HG03460 (cell line): ENCODE data around the gene LPAR1.

ENCODE experiments used
- ATAC-seq: cut with Tn5 transposase; IDR thresholded peaks from one replicate; pipeline ENCODE4 v1.9.1; 2021; ENCODE audit not compliant: unreplicated experiment

LPAR1 gene

DNA sequence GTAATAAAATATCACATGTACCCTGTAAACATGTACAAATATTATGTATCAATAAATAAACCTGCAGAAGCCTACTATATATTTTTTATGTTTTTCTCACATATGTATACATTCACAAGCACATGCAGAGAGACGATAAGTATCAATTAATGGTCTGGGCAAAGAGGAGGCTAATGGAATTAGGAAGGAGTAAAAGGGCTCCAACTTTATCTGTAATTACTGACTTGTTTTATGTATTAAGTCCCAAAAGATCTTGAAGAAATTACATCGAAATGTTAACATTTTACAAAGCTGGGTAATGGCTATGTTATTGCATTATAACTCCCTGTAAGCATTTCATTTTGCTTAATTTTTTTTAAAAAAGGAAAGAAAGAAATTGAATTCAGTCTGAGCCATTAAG, 78.0 kb downstream of the LPAR1 start:
- ATAC-seq, result no peak

DNA sequence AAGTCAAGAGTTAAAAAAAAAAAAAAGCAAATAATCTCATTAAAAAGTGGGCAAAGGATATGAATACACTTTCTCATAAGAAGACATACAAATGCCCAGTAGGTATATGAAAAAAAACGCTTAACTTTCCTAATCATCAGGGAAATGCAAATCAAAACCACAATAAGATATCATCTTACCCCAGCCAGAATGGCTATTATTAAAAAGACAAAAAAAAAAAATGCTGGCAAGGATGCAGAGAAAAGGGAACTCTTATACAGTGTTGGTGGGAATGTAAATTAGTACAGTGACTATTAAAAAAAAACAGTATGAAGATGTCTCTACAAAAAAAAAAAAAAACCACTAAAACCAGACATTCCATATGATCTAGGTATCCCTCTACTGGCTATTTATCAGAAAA, 79.4 kb downstream of the LPAR1 start:
- ATAC-seq, result no peak

DNA sequence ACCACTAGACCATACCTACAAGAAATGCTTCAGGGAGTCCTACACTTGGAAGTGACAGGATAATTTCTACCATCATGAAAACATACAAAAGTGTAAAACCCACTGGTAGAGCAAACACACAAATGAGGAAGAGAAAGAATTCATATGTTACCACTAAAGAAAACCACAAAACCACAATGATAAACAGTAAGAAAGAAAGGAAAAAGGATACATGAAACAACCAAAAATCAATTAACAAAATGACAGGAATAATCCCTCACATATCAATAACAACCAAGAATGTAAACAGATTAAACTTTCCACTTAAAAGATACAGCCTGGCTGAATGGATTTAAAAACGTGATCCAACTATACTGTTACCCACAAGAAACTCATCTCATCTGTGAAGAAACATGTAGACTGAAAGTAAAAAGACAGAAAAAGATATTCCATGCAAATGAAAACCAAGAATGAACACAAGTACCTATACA, 83.4 kb downstream of the LPAR1 start:
- ATAC-seq, result no peak

DNA sequence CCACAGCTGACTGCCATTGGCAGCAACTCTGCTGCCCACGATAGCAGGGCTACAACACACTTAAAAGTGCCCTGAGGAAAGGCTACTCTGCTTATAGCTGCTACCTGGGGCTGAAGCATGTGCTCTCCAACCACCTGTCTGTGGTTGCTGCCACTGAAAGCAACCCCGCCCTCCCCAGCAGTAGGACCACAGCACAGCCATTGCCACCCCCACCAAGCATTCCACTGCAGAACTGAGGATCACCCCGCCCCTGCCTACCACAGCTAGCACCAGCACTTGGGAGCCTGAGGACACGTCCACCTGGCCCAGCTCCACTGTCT, 85.8 kb downstream of the LPAR1 start:
- no peak for ATAC-seq

DNA sequence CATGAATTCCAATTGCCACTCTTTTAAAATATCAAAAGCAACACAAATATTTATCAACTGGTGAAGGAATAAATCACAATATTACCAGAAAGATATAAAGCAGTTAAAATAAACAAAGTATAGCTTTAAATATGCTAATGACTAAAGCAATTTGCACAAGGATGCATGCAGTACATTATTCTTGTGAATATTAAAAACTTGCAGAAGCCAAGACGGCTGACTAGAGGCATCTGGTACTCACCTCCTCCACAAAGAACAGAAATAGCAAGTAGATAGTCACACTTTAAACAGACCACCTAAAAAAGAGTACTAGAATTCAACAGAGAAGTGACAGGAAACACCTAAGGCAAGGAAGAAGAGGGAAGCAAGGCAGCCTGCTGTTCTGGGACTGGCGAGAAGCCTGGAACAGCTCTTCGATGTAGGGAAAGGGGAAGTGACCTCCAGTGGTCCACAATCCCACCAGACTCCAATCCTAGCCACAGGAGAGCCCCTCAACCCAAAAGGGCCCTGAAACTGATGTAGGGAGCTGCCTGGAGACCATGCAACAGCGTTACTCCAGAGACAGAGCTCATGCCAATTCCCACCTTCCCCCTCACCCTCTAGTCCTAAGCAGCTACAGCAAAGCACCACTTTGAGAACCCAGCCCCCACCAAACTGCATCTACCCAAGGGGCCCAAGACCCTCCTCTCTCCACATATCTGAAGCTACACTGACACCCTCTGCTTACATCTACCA, 86.3 kb downstream of the LPAR1 start:
- ATAC-seq, result no peak

DNA sequence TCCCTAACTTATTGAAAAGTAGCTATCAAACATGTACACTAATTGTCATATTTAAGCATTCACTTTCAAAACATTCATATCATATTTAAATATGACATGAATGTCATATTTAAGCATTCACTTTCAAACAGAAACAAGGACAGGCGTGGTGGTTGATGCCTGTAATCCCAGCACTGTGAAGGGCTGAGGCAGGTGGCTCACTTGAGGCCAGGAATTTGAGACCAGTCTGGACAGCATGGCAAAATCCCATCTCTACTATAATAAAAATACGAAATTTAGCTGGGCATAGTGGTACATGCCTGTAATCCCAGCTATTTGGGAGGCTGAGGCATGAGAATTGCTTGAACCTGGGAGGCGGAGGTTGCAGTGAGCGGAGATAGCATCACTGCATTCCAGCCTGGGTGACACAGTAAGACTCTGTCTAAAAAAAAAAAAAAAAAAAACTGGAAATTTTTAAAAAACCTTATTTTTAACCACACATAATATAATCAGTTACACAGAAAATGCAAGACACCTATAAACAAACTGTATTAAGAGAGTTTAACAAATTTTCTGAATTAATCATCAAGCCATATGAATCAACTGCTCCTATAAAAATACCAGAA, 88.1 kb downstream of the LPAR1 start:
- ATAC-seq, result no peak

DNA sequence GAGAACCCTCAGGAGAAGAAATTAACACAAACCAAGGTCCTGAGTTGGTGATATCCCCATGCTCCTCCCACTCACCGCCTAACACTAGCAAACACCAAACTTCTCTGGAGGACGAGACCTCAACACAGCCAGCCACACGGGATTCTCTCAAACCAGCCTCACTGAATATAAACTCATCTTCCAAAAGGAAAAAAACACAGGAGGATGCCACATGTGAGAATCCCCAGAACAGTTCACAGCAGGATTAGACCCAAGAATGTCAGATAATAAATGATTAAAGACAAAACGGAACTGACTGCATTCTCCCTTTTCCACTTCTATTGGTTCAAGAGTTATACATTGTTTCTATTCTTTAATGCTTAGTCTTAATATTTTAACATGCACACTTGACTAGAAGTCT, 89.2 kb downstream of the LPAR1 start:
- no peak for ATAC-seq

DNA sequence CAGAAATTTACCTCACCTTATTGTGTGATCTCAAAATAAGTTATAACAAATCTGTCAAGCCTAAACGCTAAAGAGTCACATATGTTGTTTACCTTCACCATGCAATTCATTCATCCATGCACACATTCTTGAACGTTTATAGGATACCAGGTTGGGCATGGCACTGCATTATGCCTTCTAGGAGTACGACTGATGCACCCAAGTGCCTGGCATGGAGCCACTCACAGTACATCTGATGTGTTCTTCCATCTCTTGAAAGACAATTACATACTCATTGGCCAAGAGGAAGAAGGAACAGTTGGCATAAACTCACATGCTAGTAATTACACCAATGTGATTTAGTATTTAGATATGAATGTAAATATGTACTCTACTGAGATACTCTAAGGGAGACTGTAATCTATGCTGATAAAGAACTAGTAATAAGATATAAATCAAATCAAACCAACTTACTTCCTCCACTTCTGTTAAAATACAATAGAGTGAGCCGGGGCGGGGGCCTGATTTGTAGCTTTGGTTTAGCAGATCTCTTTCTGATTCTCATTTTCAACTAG, 90.7 kb downstream of the LPAR1 start:
- ATAC-seq, result no peak

DNA sequence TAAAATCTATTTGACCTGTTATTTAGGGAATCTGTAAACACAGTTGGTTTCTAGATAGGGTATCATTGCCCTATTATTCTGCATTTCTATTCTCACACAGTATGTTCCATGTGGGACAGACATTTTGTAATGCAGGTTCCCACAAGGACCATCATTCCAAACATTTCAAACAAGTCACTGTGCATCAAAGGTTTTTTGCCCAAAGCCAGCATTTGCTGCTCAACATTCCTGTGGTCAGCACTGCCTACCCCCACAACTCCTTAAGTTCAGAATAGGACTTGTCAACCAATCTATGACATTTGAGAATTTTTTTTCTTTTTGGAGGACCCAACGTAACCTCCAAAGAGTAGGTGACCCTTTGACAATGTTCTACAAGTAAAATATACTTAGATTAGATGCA, 95.7 kb downstream of the LPAR1 start:
- ATAC-seq, result no peak

DNA sequence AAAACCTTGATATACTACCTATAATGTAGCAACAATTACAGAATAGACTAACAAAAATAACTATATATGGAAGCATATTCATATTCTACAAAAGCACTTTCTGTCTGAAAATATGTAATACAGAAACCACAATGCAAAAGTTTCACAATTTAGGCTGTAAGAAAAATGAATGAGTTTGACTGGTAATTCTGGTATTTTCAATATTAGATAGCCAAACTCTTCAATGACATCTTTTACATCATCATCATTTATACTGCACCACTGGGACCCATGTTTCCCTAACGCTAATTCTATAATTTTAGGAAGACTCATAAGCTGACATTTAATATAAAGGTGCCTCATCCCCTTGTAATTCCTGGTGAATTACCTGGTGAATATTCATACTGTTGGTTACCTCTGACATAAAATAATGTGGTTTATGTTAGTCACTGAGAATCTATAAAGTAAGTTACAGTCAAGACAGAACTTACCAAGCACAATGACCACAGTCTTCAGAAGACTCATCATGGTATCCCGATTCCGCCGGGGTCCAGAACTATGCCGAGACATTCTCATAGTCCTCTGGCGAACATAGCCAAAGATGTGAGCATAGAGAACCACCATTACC, 97.2 kb downstream of the LPAR1 start:
- no peak for ATAC-seq

DNA sequence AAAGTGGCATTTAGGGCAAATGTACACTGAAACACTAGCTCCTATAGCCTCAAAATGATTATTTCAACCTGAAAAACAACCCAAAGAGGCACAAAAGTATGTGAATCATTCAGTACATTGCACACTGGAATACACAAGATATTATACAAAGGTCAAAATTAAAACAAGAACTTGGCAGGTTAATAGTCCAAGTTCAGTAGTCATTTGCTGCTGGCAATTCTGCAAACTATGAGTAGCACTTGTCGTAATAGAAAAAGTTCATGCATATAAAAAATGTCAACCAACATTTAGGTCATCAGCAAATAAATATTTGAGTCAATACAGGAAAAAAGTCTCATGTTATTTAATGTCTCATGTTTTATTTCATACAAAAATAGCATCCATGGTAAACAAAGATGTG, 98.7 kb downstream of the LPAR1 start:
- ATAC-seq, result no peak

DNA sequence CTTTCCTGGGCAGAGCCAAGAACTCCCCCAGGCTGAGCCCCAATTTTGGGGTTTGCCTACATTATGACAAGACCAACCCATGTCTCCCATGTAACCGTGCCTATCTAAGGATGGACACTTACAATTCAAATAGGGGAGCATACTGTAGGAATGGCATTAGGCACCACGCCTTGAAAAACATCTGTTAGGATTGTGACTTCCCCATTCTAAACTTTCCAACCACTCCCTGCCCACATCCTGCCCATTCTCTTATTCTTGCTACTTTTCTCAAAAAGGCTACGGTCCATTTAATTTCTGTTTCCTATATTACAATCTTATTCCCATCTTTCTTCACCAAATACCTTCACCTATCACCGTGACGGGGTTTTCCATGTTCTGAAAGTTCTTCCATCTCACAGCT, 99.2 kb downstream of the LPAR1 start:
- ATAC-seq, result no peak

DNA sequence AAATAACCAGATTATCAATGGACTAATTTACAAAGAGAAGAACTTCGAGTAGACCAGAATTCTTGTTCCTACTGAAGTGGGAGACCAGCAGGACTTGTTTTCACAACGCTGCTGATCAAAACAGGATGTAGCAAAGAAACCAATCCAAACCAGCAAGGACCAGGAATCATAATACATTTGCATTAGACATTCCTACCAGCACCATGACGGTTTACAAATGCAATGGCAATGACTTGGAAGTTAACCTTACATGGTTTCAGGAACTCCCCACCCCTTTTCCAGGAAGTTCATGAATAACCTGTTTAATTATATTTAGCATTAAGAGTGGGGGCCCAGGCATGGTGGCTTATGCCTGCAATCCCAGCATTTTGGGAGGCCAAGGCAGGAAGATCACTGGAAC, 100.0 kb downstream of the LPAR1 start:
- ATAC-seq, result no peak

DNA sequence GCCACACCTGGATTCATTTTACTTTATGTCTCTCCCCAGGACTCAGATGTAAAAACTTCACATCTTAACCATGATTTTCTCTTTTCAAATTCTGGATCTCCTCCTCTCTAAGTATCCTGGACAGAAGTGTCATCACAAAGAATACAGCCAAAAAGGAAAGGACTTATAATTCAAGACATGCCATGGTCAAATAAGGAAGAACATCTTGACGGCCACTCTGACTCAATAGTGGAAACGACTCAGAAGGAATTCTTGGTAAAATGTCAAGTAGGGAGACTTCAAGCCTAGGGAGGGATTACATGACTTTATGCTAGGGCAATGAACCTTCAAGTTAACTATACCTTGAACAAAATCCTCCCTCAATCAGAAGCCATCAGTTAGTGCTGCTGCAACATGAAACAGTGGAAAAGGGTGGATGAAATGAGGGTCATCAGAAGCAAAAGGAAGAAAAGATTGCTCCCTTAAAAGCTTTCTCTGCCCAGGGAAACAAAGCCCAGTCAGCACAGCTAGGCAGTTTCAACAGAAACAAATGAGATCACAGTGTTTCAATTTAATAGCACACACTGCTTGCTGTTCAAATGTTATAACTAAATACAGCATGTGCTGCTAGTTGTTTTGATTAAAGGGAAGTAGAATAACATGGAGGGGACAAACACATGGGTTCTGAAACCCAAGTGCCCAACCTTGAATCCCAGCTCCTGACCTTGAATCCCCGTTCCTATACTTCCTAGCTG, 101.4 kb downstream of the LPAR1 start:
- ATAC-seq, result no peak

DNA sequence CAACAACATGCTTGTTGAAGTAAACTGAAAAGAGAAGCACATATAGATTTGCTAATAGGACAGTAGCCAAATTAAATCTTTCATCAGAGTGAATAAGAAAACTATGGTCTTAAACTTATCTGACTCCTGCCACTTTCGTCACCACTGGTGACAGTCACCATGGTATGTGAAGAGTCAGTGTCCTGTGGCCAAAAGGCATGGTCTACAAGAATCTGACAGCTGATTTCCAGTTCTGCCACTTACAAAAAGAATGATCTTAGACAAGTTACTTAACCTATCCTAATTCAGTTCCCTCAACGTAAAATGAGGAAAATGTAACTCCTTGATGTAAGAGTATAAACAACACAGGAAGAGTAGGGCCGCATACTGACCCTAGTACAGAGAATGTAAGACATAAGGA, 102.0 kb downstream of the LPAR1 start:
- ATAC-seq, result no peak

DNA sequence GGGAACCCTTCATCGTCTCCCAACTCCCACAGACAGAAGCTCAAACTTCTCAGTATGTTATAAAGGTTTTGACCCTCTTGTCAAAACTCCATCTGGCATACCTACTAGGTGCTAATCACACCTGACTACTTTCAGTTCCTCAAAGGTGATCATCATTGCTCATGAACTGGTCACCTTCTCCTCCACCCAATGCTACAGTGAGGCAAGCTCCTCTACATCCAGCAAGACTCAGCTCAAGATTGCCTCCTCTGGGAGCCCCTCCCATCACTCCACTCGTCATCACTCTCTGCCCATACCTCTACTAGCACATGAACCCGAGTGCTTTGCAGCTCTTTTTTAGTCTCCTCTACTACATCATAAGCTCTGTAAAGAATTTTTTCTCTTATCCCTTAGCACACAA, 102.4 kb downstream of the LPAR1 start:
- no peak for ATAC-seq

DNA sequence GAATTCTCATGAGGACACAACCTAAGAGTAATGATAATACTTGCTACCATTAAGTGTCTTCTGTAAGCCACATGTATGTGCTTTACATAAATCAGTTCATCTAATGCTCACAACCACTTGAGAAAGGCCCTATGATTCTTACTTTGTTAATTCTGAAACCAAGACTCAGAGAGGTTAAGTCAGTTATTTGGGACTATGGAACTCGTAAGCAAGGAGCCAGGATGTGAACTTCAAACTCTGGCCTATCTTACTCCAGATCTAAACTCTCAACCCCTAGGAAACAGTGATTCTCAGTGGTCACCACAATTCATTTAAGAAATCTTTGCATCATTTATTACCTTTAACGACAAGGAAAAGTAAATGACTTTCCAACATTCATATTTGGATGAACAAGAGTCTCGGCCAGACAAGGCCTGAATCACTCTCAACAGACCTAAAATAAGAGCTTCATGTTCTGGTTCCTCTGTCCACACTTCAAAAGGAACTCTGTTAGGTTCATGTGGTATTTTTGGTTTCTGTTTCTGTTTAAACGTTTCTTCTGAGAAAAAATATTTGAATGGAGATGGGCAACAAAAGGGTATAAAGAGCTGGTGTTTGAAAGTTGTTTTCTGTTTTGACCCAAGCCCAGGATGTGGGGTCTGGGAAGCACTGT, 104.8 kb downstream of the LPAR1 start:
- peak; percentile 74 for ATAC-seq

DNA sequence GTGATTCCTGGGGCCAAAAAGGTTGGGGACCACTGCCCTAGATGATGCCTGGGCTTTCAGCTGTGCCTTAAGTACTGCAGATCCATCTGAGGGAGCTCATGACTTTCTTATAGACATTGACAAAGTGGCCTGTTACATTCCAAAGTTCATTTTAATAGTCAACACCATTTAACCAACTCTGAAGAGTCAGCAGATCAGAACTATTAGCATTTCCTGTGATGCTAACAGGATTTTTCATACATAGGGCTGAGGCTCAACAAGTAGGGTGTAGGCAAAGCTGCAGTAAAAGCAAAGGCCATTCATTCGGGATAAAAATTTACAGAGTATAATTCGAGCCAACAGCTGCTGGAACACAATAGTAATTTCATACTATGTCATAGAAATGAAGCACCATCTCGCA, 105.4 kb downstream of the LPAR1 start:
- no peak for ATAC-seq

DNA sequence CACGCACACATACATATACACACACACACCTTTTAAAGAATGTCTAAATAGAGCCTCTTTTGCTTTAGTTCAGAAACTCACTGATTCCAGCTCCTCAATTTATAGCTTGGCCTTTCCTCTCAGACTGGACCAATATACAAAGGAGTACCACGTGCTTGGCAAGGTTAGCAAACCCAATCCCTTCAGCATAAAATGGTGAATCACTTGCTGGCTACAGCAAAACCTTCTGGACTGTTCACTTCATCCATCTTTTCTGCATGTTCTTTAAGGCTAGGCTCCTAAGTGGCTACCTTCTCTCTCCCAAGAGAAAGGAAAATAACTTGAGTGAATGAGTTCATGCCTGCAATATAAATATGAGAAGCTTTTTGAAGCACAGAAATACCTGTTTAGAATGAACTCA, 109.7 kb downstream of the LPAR1 start:
- no peak for ATAC-seq

DNA sequence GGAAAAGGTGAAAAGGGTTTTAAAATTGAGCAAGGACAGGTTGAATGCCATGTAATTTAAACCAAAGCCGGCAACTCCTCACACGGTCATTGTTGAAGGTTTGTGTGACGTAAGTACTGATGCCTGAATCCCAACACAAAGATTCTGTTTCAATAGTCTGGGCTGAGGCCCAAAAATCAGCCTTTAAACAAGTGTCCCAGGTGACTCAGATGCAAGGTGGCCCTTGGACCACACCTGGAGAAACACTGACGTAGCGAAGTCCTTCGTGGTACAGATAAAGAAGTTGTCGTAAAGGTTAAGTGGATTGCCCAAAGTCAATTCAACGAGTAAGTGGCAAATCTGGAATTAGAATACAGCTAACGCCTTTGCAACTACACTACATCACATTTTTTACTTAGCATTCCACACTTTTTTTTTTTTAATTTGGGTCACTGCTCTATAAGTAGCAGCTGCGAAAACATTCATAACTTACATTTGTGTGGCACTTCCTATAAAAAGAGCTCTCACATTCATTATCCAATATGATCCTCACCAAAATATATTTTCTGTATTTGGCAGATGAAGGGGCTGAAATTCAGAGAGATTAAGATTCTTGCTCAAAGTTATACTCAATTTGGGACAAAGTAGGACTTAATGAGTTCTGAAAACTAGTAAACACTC, 111.3 kb downstream of the LPAR1 start:
- ATAC-seq, result no peak

DNA sequence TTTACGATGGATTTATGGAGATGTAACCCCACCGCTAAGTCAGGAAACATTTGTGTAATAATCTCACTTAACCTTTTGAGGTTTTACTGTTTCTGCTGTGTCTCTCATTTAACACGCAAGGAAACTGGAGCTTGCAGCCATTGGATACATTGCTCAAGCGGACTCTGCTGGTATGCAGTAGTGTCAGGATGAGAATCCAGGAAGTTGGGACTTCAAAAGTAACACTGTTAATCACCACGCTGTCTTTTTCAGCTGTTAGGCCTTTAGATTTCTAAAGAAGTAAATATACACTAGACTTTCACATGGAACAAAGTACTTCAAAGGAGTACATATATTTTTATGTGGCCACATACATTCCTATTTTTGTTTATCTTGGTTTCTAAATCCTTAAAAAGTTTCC, 114.7 kb downstream of the LPAR1 start:
- ATAC-seq, result no peak
